ENCODE results near the gene KIF17.

The KIF17 gene

DNA sequence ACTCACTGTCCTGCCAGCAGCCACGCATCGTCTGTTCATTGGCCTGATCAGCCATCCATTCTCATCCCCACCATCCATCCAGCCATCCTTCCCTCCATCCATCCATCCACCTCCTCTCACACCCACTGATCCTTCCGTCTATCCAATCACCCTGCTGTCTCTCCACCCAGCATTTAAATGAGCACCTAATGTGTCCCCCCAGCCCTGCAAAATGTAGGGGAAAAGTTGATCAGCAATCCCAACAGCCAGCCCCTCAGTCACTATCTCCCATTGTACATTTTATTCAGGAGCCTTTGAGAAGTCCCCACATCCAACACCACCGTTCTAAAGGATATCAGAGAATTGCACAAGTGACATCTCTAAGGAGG lies 45.6 kb downstream of the KIF17 start:
- in situ Hi-C loops (cut with HindIII; ENCODE audit: low pct_ligation_motif_present, low pct_unique_long_range_greater_than_20kb, low sequenced_read_pairs) = no loop called here
- DNase-seq = no peak

DNA sequence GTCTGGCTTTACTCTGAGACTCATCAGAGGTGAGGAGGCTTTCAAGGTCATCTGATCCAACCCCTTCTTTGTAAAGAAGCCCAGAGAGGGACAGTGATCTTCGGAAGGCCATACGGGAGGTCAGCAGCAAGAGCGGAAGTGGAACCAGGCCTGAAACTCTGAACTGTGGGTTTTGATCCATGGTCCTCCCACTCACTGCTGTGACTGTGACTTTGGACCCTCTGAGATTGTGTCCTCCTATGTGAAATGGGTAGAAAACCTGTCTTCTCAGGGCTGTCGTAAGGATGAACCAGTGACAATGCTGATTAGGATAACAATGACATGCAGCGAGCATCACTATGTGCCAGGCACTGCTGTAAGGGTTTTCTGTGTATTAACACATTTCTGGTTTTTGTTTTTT lies 46.9 kb downstream of the KIF17 start:
- no peak for DNase-seq
- in situ Hi-C loops (cut with HindIII; ENCODE audit: low pct_ligation_motif_present, low pct_unique_long_range_greater_than_20kb, low sequenced_read_pairs) = no loop called here

DNA sequence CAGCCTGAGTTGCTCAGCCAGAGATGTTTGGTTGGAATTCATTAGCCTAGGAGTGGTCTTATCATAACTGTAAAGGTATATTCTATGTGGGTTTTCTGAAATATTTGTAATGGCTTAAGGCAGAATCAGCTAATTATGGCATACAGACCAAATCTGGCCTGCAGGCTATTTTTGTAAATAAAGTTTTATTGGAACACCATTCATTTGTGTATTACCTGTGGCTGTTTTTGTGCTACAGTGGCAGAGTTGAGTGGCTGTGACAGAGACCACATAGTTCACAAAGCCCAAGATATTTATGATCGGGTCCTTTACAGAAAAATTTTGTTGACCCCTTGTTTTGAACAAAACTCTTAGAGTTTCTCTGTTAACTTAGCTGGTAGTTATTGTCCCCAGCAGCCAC lies 49.2 kb downstream of the KIF17 start:
- DNase-seq = no peak
- in situ Hi-C loops (cut with HindIII; ENCODE audit: low pct_ligation_motif_present, low pct_unique_long_range_greater_than_20kb, low sequenced_read_pairs) = no loop called here

DNA sequence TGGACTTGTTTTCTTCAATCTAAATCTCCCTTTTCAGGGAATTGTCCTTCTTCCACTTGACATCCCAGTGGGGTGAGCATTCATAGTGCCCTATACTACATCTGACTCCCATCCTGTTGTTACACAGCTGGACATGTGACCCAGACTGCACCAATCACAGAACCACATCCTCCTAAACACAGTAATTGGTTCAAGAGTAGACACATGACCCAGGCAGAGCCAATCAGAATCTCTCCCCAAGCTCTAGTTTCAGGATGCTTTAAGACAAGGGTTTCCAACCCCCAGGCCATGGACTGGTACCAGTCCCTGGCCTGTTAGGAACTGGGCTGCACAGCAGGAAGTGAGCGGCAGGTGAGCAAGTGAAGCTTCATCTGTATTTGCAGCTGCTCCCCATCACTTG lies 51.0 kb downstream of the KIF17 start:
- DNase-seq = peak; percentile 15
- in situ Hi-C loops (cut with HindIII; ENCODE audit: low pct_ligation_motif_present, low pct_unique_long_range_greater_than_20kb, low sequenced_read_pairs) = no loop called here

DNA sequence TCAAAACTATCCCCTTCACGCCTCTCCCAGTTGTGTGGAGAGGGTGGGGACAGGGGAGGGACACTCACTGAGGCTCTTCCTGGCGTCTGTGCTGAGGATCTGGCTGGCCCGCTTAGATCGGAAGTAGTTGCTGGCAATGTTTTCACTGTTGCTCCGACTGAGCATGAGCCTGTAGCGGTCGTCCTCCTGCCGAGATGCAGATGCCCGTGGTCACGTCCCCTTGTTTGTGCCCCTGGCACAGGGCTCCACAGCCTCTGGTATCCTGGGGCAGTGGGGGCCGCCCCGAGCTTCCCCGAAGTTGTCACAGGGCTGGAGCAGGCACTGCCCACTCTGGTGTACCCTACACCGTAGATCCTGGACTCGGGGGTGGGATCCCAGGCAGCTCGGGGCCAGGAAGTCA lies 51.7 kb downstream of the KIF17 start:
- no peak for DNase-seq
- in situ Hi-C loops (cut with HindIII; ENCODE audit: low pct_ligation_motif_present, low pct_unique_long_range_greater_than_20kb, low sequenced_read_pairs) = no loop called here

DNA sequence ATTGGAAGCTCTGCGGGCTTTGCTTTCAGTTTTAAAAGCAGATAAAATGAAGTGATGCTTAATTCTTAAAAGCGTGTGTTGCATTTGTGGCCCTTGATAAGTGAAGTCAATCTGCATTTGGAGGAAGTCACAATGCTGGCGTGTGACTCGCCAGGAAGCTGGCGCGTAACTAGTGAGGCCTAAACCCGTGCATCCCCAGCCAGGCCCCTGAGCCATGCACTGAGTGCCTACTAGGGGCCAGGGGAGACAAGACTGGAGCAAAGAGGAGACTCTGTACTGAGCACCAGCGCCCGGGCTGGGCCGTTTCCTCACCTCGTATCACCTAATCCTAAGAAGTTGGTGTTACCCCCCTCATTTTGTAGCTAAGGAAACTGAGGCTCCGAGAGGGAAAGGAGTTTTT lies 52.1 kb downstream of the KIF17 start:
- in situ Hi-C loops (cut with HindIII; ENCODE audit: low pct_ligation_motif_present, low pct_unique_long_range_greater_than_20kb, low sequenced_read_pairs) = no loop called here
- no peak for DNase-seq

DNA sequence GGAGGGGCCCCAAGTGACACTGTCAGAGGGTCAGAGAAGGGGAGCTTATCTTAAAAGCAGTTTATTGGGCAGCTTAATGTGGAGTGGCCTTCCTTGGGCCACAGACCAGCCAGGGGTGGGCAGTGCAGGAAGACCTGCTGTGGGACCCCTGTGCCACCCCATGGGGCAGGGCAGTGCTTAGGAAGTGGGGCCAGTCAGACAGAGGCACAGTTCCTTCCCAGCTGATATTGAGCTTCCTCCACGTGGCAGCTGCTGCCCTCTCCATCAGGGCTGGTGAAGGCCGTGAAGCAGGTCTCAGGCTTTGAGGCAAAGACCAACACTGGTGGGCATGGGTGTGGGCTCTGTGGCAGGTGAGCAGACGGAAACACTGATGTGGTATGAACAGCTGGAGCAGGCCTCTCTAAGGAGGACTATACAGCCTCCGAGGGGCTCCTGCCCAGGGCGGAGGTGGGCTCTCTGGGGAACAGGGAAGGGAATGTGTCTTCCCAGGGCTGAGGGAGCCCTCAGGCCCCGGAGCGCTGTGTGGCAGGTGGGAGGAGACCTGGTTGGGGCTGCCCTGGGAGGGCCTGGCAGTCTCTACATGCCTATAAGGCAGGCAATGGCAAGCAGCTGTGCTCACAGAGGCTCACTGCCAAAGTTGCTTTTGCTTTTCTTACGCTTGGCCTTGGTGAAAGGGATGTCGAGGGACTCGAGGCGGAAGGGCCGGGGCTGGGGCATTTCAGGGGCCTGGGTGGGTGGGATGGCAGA lies 53.7 kb downstream of the KIF17 start:
- in situ Hi-C loops (cut with HindIII; ENCODE audit: low pct_ligation_motif_present, low pct_unique_long_range_greater_than_20kb, low sequenced_read_pairs) = no loop called here

DNA sequence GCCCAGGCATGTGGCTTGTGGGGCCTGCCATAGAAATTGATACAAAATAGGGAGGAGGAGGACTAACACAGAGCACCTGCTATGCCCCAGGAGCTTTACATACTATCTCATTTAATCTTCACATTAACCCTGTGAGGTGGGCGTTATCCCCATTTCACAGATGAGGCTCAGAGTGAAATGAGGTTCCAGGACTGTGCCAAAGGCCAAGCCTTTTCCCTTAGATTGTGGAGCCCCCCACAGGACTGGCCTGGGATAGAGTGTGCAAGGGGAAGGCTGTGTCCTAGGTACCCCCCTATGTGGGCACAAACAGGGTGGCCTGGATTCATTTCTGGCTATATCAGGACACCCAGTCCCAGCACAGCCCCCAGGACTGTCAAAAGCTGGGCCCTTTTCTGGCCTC lies 54.4 kb downstream of the KIF17 start:
- in situ Hi-C loops (cut with HindIII; ENCODE audit: low pct_ligation_motif_present, low pct_unique_long_range_greater_than_20kb, low sequenced_read_pairs) = no loop called here
- DNase-seq = no peak

More for the DNA sequence above, 53.7 kb downstream of the KIF17 start:
- no peak for DNase-seq

DNA sequence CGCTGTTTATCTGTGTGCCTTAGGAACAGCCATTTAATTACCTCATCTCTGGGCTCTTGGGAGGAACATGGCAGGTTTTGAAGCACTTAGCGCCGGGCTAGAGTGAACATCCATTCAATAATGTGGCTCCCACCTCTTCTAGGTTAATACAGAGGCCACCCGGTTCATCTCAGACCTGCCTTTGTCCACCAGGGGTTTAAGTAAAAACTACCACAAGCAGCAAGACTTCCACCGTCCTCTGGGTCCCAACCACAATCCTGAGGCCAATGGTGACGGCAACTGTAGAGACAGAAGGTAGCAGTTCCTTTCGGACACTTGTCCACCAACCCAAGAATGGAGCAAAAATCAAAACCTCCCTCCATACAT lies 55.7 kb downstream of the KIF17 start:
- no peak for DNase-seq
- in situ Hi-C loops (cut with HindIII; ENCODE audit: low pct_ligation_motif_present, low pct_unique_long_range_greater_than_20kb, low sequenced_read_pairs) = no loop called here

DNA sequence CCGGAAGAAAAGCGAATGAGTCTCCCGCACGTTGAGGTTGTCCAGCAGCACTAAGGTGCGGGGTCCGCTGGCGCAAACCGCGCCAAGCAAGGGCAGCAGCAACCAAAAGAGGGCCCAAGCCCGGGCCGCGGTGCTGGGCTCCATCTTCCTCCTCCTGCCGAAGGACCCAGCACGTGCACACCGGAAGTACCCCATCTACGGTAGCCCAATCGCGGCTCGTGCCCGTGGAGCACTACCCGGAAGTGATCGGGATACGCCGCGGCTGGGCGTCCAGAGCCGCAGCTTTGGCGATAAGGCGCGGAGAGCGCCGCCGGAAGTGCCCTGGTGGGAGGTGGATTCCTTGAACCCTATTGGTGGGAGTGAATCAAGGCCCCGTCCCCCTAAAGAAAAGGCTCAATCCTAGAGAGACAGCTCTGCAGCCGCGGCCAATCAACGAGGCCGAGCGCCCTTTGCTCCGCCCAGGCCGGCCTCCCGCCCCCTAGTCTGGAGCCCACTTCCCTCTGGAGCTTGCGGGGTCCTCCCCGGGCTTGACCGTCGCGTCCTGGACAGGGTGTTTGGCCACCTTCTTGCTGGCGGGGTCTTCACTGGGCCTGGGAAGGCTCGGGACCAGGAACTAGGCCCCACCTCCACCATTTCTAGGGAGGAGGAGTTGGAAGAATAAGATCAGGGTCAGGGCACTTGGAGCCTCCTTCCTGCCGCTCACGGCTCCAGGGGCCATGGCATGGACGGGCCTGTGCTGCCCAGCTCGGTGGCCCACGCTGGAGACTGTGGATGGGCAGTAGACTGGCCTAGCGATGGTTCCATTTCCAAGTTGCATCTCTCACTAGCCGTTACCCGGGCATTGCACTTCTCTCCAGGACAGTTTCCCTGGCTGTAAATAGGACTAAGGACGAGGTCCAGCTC lies 56.3 kb downstream of the KIF17 start, which contains the start of gene DDOST:
TSS of gene DDOST (minus strand) at position 163 of the 903 bp plus-strand sequence. CDS start at position 144, 19 bp downstream.
- peak; percentile 96 for DNase-seq
- in situ Hi-C loops (cut with HindIII; ENCODE audit: low pct_ligation_motif_present, low pct_unique_long_range_greater_than_20kb, low sequenced_read_pairs) = no loop called here

DNA sequence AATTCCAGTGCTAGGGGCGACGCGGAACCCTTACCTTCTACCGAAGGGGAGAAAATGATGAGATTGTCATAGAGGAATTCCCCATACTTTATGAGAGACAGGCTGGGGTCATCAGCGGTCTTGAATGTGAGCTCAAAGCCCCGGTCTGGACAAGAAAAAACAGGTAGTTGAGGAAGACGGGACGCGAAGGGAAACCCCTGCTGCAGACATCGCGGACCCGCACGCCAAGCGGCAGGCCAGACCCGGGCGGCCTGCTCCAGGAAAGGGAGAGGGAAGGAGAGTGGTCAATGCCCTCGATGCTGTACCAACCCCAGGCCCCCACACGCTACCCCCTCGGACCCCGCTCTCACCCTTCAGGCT lies 57.0 kb downstream of the KIF17 start:
- in situ Hi-C loops (cut with HindIII; ENCODE audit: low pct_ligation_motif_present, low pct_unique_long_range_greater_than_20kb, low sequenced_read_pairs) = no loop called here
- DNase-seq = peak; percentile 12

DNA sequence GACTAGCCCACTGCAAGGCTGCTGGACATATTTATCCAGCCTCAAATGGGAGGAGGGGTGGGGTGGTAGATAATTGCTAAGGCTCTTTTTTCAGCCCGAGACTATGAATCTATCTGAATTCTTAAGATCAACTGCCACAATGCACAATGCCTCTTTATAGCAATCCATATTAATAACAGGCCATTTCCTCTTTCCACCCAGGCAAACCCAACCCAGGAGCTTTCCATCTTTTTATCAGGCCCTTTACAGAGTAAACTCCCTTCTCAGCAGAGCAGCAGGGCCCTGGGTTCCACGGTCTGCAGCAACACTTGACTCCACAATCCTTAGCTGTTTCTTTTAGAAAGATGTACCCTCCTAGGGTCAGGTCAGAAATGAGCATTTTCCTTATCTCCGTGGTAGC lies 57.4 kb downstream of the KIF17 start:
- in situ Hi-C loops (cut with HindIII; ENCODE audit: low pct_ligation_motif_present, low pct_unique_long_range_greater_than_20kb, low sequenced_read_pairs) = no loop called here
- no peak for DNase-seq

DNA sequence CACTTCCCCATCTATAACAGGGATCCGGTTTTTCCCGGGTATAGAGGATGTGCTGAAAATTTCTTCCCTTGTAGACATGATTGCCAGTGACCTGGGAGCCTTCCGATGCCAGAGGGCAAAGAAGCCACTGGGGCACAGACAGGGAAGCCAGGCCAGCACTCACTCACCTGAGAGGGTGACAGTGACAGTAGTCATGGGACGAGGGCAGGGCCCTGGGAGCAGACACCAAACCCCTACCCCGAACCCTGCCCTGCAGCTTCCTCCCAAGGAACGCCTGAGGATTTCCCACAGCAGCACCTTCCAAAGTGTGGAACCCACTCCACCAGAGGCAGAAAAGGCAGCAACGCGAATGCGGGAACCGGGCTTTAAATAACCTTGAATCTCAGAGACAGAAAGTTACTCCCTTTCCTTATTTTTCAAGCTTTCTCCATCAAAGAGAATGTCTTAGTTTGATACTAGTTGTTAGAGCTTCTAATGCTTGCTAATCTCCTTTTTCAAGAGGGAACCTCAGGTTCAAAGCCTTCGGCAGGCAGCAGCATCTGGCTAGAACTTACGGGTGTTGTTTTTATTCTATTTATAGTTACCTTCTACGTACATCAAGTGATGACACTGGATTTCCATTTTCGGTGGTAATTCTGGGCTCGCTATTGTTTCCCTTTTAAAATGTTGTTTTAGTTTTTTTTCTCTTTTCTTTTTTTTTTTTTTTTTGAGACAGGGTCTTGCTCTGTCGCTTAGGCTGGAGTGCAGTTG lies 59.5 kb downstream of the KIF17 start:
- in situ Hi-C loops (cut with HindIII; ENCODE audit: low pct_ligation_motif_present, low pct_unique_long_range_greater_than_20kb, low sequenced_read_pairs) = no loop called here

DNA sequence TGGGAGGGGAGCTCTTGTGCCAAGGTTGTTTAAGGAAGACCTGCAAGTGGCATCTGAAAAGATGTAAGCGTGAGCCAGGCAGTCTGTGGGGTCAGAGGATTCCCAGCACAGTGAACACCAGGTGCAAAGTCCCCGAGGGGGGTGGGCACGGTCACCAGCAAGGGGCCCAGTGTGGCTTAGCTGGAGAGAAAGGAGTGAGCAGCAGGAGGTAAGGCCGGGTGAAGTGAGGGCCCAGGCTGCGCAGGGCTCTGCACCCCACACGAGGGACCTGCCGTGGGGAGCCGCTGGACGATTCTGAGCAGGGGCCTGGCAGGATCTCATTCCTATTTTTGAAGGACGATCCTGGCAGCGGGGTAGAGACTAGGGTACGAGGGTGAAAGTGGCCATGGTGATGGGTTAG lies 60.8 kb downstream of the KIF17 start:
- in situ Hi-C loops (cut with HindIII; ENCODE audit: low pct_ligation_motif_present, low pct_unique_long_range_greater_than_20kb, low sequenced_read_pairs) = no loop called here
- DNase-seq = no peak

More for the DNA sequence above, 59.5 kb downstream of the KIF17 start:
- no peak for DNase-seq

DNA sequence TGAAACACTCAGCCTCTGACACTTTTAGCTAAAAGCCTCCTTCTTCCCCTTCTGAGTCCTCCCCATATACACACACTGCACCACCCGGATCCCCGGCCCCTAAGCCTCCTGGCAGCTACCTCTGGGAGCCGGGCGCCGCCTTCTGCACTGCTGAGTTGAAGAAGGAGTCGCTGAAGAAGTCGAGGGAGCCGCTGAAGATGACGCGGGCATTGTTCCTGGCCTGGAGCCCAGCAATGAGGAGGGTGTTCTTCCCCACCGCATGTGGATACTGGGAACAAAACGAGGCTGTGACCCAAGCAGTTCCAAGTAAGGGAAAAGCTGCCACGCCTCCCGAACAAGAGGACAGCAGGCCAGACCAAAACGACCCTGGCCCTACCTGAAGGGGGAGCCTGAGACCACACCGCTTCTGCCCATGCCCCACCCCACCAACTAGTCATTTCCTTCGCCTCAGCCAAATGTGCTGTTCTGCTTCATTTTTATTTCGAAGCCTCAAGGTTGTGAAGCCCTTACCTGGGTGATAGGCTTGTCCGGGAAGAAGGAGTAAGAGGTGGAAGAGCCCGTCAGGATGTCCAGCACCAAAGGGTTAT lies 63.6 kb downstream of the KIF17 start:
- in situ Hi-C loops (cut with HindIII; ENCODE audit: low pct_ligation_motif_present, low pct_unique_long_range_greater_than_20kb, low sequenced_read_pairs) = no loop called here
- DNase-seq = no peak

DNA sequence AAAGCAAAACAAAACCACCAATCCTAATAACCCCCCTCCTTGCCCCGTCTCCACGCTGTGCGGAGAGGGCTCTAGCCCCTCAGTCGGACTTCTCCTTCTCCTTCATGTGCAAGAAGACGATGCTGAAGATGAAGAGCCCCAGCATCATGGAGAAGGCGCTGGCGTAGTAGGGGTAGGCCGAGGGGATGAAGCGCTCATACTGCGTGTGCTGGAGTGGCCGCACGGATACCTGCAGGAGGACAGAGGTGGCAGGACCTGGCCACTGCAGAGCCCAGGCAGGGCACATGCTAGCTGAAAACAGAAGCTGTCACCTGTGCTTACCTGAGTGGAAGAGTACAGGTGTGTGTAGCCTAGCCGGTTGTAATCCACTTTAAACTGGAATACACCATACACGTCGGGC lies 65.5 kb downstream of the KIF17 start:
- in situ Hi-C loops (cut with HindIII; ENCODE audit: low pct_ligation_motif_present, low pct_unique_long_range_greater_than_20kb, low sequenced_read_pairs) = no loop called here
- no peak for DNase-seq

DNA sequence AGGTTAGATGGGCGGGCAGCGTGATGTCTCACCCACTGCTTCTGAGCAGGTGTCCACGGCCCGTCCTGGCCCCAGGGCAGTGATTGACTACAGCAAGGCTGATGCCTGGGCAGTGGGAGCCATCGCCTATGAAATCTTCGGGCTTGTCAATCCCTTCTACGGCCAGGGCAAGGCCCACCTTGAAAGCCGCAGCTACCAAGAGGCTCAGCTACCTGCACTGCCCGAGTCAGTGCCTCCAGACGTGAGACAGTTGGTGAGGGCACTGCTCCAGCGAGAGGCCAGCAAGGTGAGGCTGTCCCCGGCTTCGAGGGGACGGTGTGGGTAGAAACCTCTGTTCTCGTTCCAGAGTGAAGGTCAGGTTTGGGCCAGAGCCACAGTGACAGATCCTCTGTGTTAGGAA lies 68.9 kb downstream of the KIF17 start:
- in situ Hi-C loops (cut with HindIII; ENCODE audit: low pct_ligation_motif_present, low pct_unique_long_range_greater_than_20kb, low sequenced_read_pairs) = no loop called here
- no peak for DNase-seq

DNA sequence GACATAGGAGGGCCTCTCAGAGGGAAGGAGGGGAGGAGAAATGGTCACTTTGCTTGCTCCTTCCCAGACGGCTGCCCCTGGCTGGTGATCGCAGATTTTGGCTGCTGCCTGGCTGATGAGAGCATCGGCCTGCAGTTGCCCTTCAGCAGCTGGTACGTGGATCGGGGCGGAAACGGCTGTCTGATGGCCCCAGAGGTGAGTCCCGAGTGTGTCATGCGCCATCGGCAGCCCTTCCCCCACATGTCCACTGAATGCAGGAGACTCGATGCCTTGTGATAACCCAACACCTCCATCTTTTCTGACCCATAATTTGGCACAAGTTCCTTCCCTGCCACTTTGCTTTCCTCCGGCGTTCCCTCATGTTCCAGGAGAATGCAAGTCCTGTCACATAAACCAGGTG lies 69.4 kb downstream of the KIF17 start:
- no peak for DNase-seq
- in situ Hi-C loops (cut with HindIII; ENCODE audit: low pct_ligation_motif_present, low pct_unique_long_range_greater_than_20kb, low sequenced_read_pairs) = no loop called here

DNA sequence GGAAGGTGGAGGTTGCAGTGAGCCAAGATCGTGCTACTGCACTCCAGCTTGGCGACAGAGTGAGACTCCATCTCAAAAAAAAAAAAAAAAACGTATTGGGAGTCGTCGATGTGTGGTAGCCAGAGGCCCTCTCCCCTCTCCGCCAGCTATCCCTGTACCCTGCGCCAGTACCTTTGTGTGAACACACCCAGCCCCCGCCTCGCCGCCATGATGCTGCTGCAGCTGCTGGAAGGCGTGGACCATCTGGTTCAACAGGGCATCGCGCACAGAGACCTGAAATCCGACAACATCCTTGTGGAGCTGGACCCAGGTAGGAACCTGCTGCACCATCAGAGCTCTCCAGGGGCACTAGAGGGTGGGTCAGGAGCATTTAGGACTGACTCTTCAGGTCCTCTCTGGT lies 72.4 kb downstream of the KIF17 start:
- no peak for DNase-seq
- in situ Hi-C loops (cut with HindIII; ENCODE audit: low pct_ligation_motif_present, low pct_unique_long_range_greater_than_20kb, low sequenced_read_pairs) = no loop called here

All from ACHN (cell line).